GM23338 (cell line): ENCODE measurements around the gene DGCR8. TPM values are rescaled to one million over a fixed set of nuclear protein-coding genes. Genes with fewer than 3 reads are reported as not detected.

ENCODE experiments used
- ATAC-seq: fragments of 200-7000 bp; cut with Tn5 transposase; 3 replicates; pipeline ENCODE4 v1.9.1; 2020
- DNase-seq: peaks from one replicate; pipeline ENCODE4 v3.0.0-alpha.2; 2015; ENCODE audit warnings: low spot score
- H2AFZ ChIP-seq: fragments of 200-600 bp; sonication (generic); 2 replicates; pipeline ENCODE4 v1.8.0; 2016; ENCODE audit warnings: antibody characterized with exemption, mild to moderate bottlenecking, moderate library complexity
- H3F3A ChIP-seq: fragments of 200-600 bp; sonication (generic); replicated peaks from 2 replicates; pipeline ENCODE4 v1.8.0; 2017; ENCODE audit warnings: antibody characterized with exemption, mixed run types, low read depth
- H3K27ac ChIP-seq: fragments of 200-600 bp; sonication (generic); 2 replicates; pipeline ENCODE4 v1.6.1; 2016; ENCODE audit warnings: low read depth
- H3K27me3 ChIP-seq: fragments of 200-600 bp; sonication (generic); 2 replicates; pipeline ENCODE4 v1.8.0; 2016; ENCODE audit warnings: mild to moderate bottlenecking, mixed run types, moderate library complexity; ENCODE audit not compliant: insufficient read depth
- H3K36me3 ChIP-seq: fragments of 200-600 bp; sonication (generic); 2 replicates; pipeline ENCODE4 v1.8.0; 2016; ENCODE audit warnings: mild to moderate bottlenecking; ENCODE audit not compliant: insufficient read depth
- H3K4me1 ChIP-seq: fragments of 200-600 bp; sonication (generic); 2 replicates; pipeline ENCODE4 v1.8.0; 2016; ENCODE audit warnings: mild to moderate bottlenecking, moderate library complexity; ENCODE audit not compliant: insufficient read depth
- H3K4me2 ChIP-seq: fragments of 200-600 bp; sonication (generic); 2 replicates; pipeline ENCODE4 v1.7.1; 2017; ENCODE audit warnings: mixed run types
- H3K4me3 ChIP-seq: fragments of 200-600 bp; sonication (generic); 2 replicates; pipeline ENCODE4 v1.6.1; 2016; ENCODE audit warnings: mixed run types
- H3K79me2 ChIP-seq: fragments of 200-600 bp; sonication (generic); replicated peaks from 2 replicates; pipeline ENCODE4 v1.8.0; 2017; ENCODE audit warnings: mild to moderate bottlenecking; ENCODE audit not compliant: insufficient read depth
- H3K9me2 ChIP-seq: fragments of 200-600 bp; sonication (generic); 2 replicates; pipeline ENCODE4 v1.8.0; 2017; ENCODE audit not compliant: insufficient read depth
- H4K20me1 ChIP-seq: fragments of 200-600 bp; sonication (generic); replicated peaks from 2 replicates; pipeline ENCODE4 v1.8.0; 2017; ENCODE audit warnings: mild to moderate bottlenecking; ENCODE audit not compliant: insufficient read depth
- H3K27ac Mint-ChIP-seq: 2 replicates; pipeline ENCODE4 v1.8.0; 2020; ENCODE audit warnings: inconsistent platforms, mild to moderate bottlenecking, moderate library complexity, mixed read lengths
- H3K27me3 Mint-ChIP-seq: 3 replicates; pipeline ENCODE4 v1.8.0; 2022; ENCODE audit warnings: low read depth, mild to moderate bottlenecking, moderate library complexity, mixed read lengths, inconsistent platforms; ENCODE audit not compliant: insufficient read depth, poor library complexity
- H3K36me3 Mint-ChIP-seq: 3 replicates; pipeline ENCODE4 v1.8.0; 2021; ENCODE audit warnings: low read depth, mild to moderate bottlenecking, inconsistent platforms, moderate library complexity, mixed read lengths
- H3K4me1 Mint-ChIP-seq: 3 replicates; pipeline ENCODE4 v1.8.0; 2020; ENCODE audit warnings: mild to moderate bottlenecking, inconsistent platforms, mixed read lengths
- H3K4me3 Mint-ChIP-seq: 3 replicates; pipeline ENCODE4 v1.8.0; 2021; ENCODE audit warnings: moderate library complexity, mild to moderate bottlenecking, inconsistent platforms, mixed read lengths
- H3K9me3 Mint-ChIP-seq: 3 replicates; pipeline ENCODE4 v1.8.0; 2020; ENCODE audit warnings: moderate library complexity, mild to moderate bottlenecking, inconsistent platforms, mixed read lengths
- CREB1 ChIP-seq: fragments of 250-450 bp; sonication (Bioruptor Pico); IDR thresholded peaks from 2 replicates; pipeline ENCODE4 v1.5.0; 2020; ENCODE audit warnings: low read depth, mild to moderate bottlenecking, moderate library complexity
- CTCF ChIP-seq, 2 experiments: fragments of 200-600 bp in 1 of 2; sonication (generic) in 1 of 2; conservative IDR thresholded peaks; 2 replicates each; pipeline versions ENCODE4 v1.5.1 to v1.6.1; 2016 to 2017; ENCODE audit warnings: antibody characterized with exemption in 2 of 2, low read depth in 2 of 2, mild to moderate bottlenecking in 2 of 2, moderate library complexity in 1 of 2
- ETS1 ChIP-seq: IDR thresholded peaks from 2 replicates; pipeline ENCODE4 v1.6.1; 2016; ENCODE audit warnings: antibody characterized with exemption
- EZH2 ChIP-seq: fragments of 200-600 bp; sonication (generic); IDR thresholded peaks from one replicate; pipeline ENCODE4 v1.8.0; 2017; ENCODE audit warnings: antibody characterized with exemption, mild to moderate bottlenecking, low read depth; ENCODE audit not compliant: unreplicated experiment
- EZH2phosphoT487 ChIP-seq: fragments of 200-600 bp; sonication (generic); IDR thresholded peaks from one replicate; pipeline ENCODE4 v1.8.1; 2018; ENCODE audit warnings: antibody characterized with exemption; ENCODE audit not compliant: unreplicated experiment
- JUNB ChIP-seq: IDR thresholded peaks from one replicate; pipeline ENCODE4 v1.6.1; 2016; ENCODE audit warnings: antibody characterized with exemption; ENCODE audit not compliant: unreplicated experiment
- NANOG ChIP-seq: IDR thresholded peaks from 2 replicates; pipeline ENCODE4 v1.6.1; 2016; ENCODE audit warnings: antibody characterized with exemption, borderline replicate concordance
- POLR2AphosphoS5 ChIP-seq: IDR thresholded peaks from 2 replicates; pipeline ENCODE4 v1.6.1; 2016; ENCODE audit warnings: antibody characterized with exemption, low read depth
- STAT1 ChIP-seq: IDR thresholded peaks from one replicate; pipeline ENCODE4 v1.6.1; 2016; ENCODE audit warnings: antibody characterized with exemption; ENCODE audit not compliant: unreplicated experiment
- ZNF114 ChIP-seq: fragments of 250-450 bp; sonication (Bioruptor Pico); IDR thresholded peaks from 2 replicates; pipeline ENCODE4 v1.5.0; 2020; ENCODE audit warnings: mild to moderate bottlenecking, moderate library complexity
- ZNF331 ChIP-seq: fragments of 250-450 bp; sonication (Bioruptor Pico); IDR thresholded peaks from 2 replicates; pipeline ENCODE4 v1.5.0; 2020; ENCODE audit warnings: low read depth, mild to moderate bottlenecking, moderate library complexity
- ZNF462 ChIP-seq: fragments of 250-450 bp; sonication (Bioruptor Pico); IDR thresholded peaks from 2 replicates; pipeline ENCODE4 v1.5.0; 2020; ENCODE audit warnings: mild to moderate bottlenecking, moderate library complexity
- polyA plus RNA-seq: library from polyadenylated mRNA; unstranded; fragments of >200 nt; fragmentation: Nextera tagmentation; extraction: Ambion mirVana; gene quantifications from 2 replicates; pipeline ENCODE4 v1.2.1, GENCODE V29; 2016
- total RNA-seq: library from RNA; depleted of rRNA; stranded (reverse); fragments of >200 nt; shearing (Covaris generic); gene quantifications from 2 replicates; pipeline ENCODE4 v1.2.3, GENCODE V29; 2014
- TF ChIP-seq, protein P1 (sequence below): IDR thresholded peaks from one replicate; pipeline ENCODE4 v1.6.1; 2018; ENCODE audit warnings: antibody characterized with exemption; ENCODE audit not compliant: unreplicated experiment

Gene DGCR8
- total and polyA plus RNA-seq, 2 experiments from 2014 or later = 12.2 to 48.9 TPM

- no peak for DNase-seq
Measured at GRCh38 chr22:20112623-20113511, 32.8 kb downstream of the DGCR8 start.

More at GRCh38 chr22:20112623-20113511, 32.8 kb downstream of the DGCR8 start:
- no peak for ATAC-seq
- Histone ChIP-seq H3K4me3 (no peak overlapping the region), H3K4me1 (peaks cover 6% of the 10 kb centered on the region; the same call in 1 of the 2 replicates), H4K20me1 (peaks cover 10% of the 10 kb centered on the region), H3K36me3 (peaks cover 16% of the 10 kb centered on the region), H3K27ac (no peak overlapping the region), H2AFZ (no peak overlapping the region), H3K27me3 (no peaks in the 10 kb centered on the region), H3K9me2 (no peaks in the 10 kb centered on the region), H3K79me2 (peaks cover 18% of the 10 kb centered on the region), H3K4me2 (no peak overlapping the region), H3F3A (peaks cover 28% of the 10 kb centered on the region)
- H3K36me3 Mint-ChIP-seq = peaks cover 52% of the 10 kb centered on the region
- H3K27me3 Mint-ChIP-seq = peaks cover 37% of the 10 kb centered on the region
- no peak for TF ChIP-seq ETS1
- no peak for TF ChIP-seq ZNF114 (CRISPR knock-in tag)
- TF ChIP-seq JUNB = no peak
- TF ChIP-seq, protein P1, sequence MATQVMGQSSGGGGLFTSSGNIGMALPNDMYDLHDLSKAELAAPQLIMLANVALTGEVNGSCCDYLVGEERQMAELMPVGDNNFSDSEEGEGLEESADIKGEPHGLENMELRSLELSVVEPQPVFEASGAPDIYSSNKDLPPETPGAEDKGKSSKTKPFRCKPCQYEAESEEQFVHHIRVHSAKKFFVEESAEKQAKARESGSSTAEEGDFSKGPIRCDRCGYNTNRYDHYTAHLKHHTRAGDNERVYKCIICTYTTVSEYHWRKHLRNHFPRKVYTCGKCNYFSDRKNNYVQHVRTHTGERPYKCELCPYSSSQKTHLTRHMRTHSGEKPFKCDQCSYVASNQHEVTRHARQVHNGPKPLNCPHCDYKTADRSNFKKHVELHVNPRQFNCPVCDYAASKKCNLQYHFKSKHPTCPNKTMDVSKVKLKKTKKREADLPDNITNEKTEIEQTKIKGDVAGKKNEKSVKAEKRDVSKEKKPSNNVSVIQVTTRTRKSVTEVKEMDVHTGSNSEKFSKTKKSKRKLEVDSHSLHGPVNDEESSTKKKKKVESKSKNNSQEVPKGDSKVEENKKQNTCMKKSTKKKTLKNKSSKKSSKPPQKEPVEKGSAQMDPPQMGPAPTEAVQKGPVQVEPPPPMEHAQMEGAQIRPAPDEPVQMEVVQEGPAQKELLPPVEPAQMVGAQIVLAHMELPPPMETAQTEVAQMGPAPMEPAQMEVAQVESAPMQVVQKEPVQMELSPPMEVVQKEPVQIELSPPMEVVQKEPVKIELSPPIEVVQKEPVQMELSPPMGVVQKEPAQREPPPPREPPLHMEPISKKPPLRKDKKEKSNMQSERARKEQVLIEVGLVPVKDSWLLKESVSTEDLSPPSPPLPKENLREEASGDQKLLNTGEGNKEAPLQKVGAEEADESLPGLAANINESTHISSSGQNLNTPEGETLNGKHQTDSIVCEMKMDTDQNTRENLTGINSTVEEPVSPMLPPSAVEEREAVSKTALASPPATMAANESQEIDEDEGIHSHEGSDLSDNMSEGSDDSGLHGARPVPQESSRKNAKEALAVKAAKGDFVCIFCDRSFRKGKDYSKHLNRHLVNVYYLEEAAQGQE = no peak
- no peak for TF ChIP-seq CREB1
- no peak for TF ChIP-seq ZNF331 (CRISPR knock-in tag)
- no peak for TF ChIP-seq STAT1
- no peak for TF ChIP-seq NANOG
- no peak for TF ChIP-seq CTCF (conservative IDR thresholded peaks at IDR 0.05; ENCODE audit: low read depth in 2 of 2)
- TF ChIP-seq EZH2 = no peak
- no peak for TF ChIP-seq POLR2AphosphoS5
- no peak for TF ChIP-seq ZNF462
- no peak for TF ChIP-seq EZH2phosphoT487
- H3K9me3 Mint-ChIP-seq = no peaks in the 10 kb centered on the region
- H3K4me3 Mint-ChIP-seq = no peak overlapping the region
- H3K4me1 Mint-ChIP-seq = peaks cover 3% of the 10 kb centered on the region
- H3K27ac Mint-ChIP-seq = no peak overlapping the region
